ENCODE measurements around the gene GAS2L3. TPM values are rescaled to one million over a fixed set of nuclear protein-coding genes. Genes with fewer than 3 reads are reported as not detected.

Gene GAS2L3
- total and polyA plus RNA-seq, 2 experiments from 2014 or later = 6.1 to 9.8 TPM

- H3K36me3 ChIP-seq (ENCODE audit: low read depth) = no peaks in the 10 kb centered on the region
- no peaks in the 10 kb centered on the region for H3K9me3 ChIP-seq (ENCODE audit: low read depth)
- peak overlapping the region; percentile 92 for H2AFZ ChIP-seq
- 17% methylated on average over 15 of the region's 15 CpGs for WGBS, 2 experiments (ENCODE audit: low coverage in 1 of 2, low lambda C conversion rate in 2 of 2, missing lambda C conversion rate in 2 of 2)
- no peaks in the 10 kb centered on the region for H3K27me3 ChIP-seq (replicated peaks; ENCODE audit: insufficient read depth)
- in situ Hi-C loops (cut with MboI) = no loop called here
- H3K4me2 ChIP-seq (ENCODE audit: unreplicated experiment) = peak overlapping the region; percentile 90
- no peaks in the 10 kb centered on the region for H3K9me2 ChIP-seq (ENCODE audit: insufficient read depth)
- no peaks in the 10 kb centered on the region for H4K20me1 ChIP-seq (ENCODE audit: insufficient read depth)
- peak overlapping the region; percentile 88 for H3K4me3 ChIP-seq
- H3K4me1 ChIP-seq (ENCODE audit: insufficient read depth) = peaks cover 18% of the 10 kb centered on the region; the same call in 1 of the 2 replicates
- H3K9ac ChIP-seq = peak overlapping the region; percentile 82
- DNase-seq = peak; percentile 51
- TF ChIP-seq EZH2 (IDR thresholded peaks at IDR 0.05; ENCODE audit: insufficient read depth, poor library complexity, severe bottlenecking) = no peak
- H3K27ac ChIP-seq = no peak overlapping the region
- peaks cover 46% of the 10 kb centered on the region for H3K79me2 ChIP-seq (ENCODE audit: insufficient read depth)
- H3F3A ChIP-seq (ENCODE audit: insufficient read depth) = no peaks in the 10 kb centered on the region
Measured at GRCh38 chr12:100574187-100575074, 947 bp downstream of the GAS2L3 start.

GRCh38 chr12:100576331-100577036 lies 3.0 kb downstream of the GAS2L3 start:
- Histone ChIP-seq H3K79me2 (ENCODE audit: insufficient read depth) (peaks cover 66% of the 10 kb centered on the region), H3F3A (ENCODE audit: insufficient read depth) (no peaks in the 10 kb centered on the region), H4K20me1 (ENCODE audit: insufficient read depth) (no peaks in the 10 kb centered on the region), H3K4me1 (ENCODE audit: insufficient read depth) (peaks cover 18% of the 10 kb centered on the region; the same call in 1 of the 2 replicates), H3K9me3 (ENCODE audit: low read depth) (no peaks in the 10 kb centered on the region), H3K9ac (no peak overlapping the region), H3K27ac (0 out of 2 replicates have a peak overlapping the region, but pooled peaks have one; percentile 7), H3K36me3 (ENCODE audit: low read depth) (no peaks in the 10 kb centered on the region), H3K9me2 (ENCODE audit: insufficient read depth) (no peaks in the 10 kb centered on the region), H3K4me3 (no peak overlapping the region), H3K27me3 (replicated peaks; ENCODE audit: insufficient read depth) (no peaks in the 10 kb centered on the region), H2AFZ (no peak overlapping the region), H3K4me2 (ENCODE audit: unreplicated experiment) (peak overlapping the region; percentile 12)
- in situ Hi-C loops (cut with MboI) = no loop called here
- 33% methylated on average over 3 of the region's 3 CpGs for WGBS, 2 experiments (ENCODE audit: low coverage in 1 of 2, low lambda C conversion rate in 2 of 2, missing lambda C conversion rate in 2 of 2)
- TF ChIP-seq EZH2phosphoT487 (IDR thresholded peaks at IDR 0.05; ENCODE audit: insufficient read depth, low read depth) (no peak), EZH2 (IDR thresholded peaks at IDR 0.05; ENCODE audit: insufficient read depth, poor library complexity, severe bottlenecking) (no peak)
- peak; percentile 92 for DNase-seq

DNA sequence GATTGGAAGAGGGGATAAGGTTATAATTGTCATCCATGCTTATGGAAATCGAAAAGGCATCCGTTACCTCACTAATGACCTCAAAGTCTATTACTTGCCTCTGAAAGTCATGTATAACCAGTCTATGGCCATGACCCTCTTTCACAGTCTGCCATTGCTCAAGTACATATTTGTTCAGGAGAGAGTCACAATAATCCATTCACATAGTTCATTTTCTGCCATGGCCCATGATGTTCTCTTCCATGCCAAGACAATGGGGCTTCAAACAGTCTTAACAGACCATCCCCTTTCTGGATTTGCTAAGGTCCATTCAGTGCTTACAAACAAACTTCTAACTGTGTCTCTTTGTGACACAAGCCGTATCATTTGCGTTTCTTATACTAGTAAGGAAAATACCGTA lies 5.4 kb downstream of the GAS2L3 start:
- H3F3A ChIP-seq (ENCODE audit: insufficient read depth) = no peaks in the 10 kb centered on the region
- H3K4me2 ChIP-seq (ENCODE audit: unreplicated experiment) = no peak overlapping the region
- H3K9me3 ChIP-seq (ENCODE audit: low read depth) = no peaks in the 10 kb centered on the region
- peaks cover 15% of the 10 kb centered on the region; the same call in 1 of the 2 replicates for H3K4me1 ChIP-seq (ENCODE audit: insufficient read depth)
- no peaks in the 10 kb centered on the region for H3K27me3 ChIP-seq (replicated peaks; ENCODE audit: insufficient read depth)
- H3K27ac ChIP-seq = no peak overlapping the region
- DNase-seq = no peak
- 98 to 99% methylated on average over 5 of the region's 5 CpGs for WGBS, 2 experiments (ENCODE audit: low coverage in 1 of 2, low lambda C conversion rate in 2 of 2, missing lambda C conversion rate in 2 of 2)
- peaks cover 90% of the 10 kb centered on the region for H3K79me2 ChIP-seq (ENCODE audit: insufficient read depth)
- TF ChIP-seq EZH2phosphoT487 (IDR thresholded peaks at IDR 0.05; ENCODE audit: insufficient read depth, low read depth) = no peak
- no peak for TF ChIP-seq EZH2 (IDR thresholded peaks at IDR 0.05; ENCODE audit: insufficient read depth, poor library complexity, severe bottlenecking)
- no peak overlapping the region for H3K9ac ChIP-seq
- in situ Hi-C loops (cut with MboI) = no loop called here
- no peaks in the 10 kb centered on the region for H4K20me1 ChIP-seq (ENCODE audit: insufficient read depth)
- no peaks in the 10 kb centered on the region for H3K9me2 ChIP-seq (ENCODE audit: insufficient read depth)
- H2AFZ ChIP-seq = no peak overlapping the region
- no peaks in the 10 kb centered on the region for H3K36me3 ChIP-seq (ENCODE audit: low read depth)
- H3K4me3 ChIP-seq = no peak overlapping the region

DNA sequence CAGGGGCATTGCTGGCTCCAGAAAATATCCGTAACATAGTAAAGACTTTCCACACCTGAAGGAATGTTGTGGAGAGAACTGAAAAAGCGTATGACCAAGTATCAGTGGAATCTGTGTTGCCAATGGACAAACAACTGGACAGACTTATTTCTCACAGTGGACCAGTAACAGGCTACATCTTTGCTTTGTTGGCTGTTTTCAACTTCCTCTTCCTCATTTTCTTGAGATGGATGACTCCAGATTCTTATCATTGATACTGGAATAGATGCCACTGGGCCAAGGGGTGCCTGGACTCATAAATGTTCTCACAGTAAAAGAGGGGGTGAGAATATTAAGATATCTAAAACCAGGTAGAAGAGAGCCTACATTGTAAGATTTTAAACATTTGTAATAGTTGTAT lies 6.4 kb downstream of the GAS2L3 start:
- H3K4me2 ChIP-seq (ENCODE audit: unreplicated experiment) = no peak overlapping the region
- no peaks in the 10 kb centered on the region for H3F3A ChIP-seq (ENCODE audit: insufficient read depth)
- no peak overlapping the region for H3K27ac ChIP-seq
- H4K20me1 ChIP-seq (ENCODE audit: insufficient read depth) = no peaks in the 10 kb centered on the region
- no peaks in the 10 kb centered on the region for H3K36me3 ChIP-seq (ENCODE audit: low read depth)
- in situ Hi-C loops (cut with MboI) = no loop called here
- 95 to 100% methylated on average over 2 of the region's 2 CpGs for WGBS, 2 experiments (ENCODE audit: low coverage in 1 of 2, low lambda C conversion rate in 2 of 2, missing lambda C conversion rate in 2 of 2)
- H3K4me3 ChIP-seq = no peak overlapping the region
- no peak overlapping the region for H3K9ac ChIP-seq
- no peak for DNase-seq
- H3K4me1 ChIP-seq (ENCODE audit: insufficient read depth) = peaks cover 11% of the 10 kb centered on the region; the same call in 1 of the 2 replicates
- peaks cover 95% of the 10 kb centered on the region for H3K79me2 ChIP-seq (ENCODE audit: insufficient read depth)
- H3K9me3 ChIP-seq (ENCODE audit: low read depth) = no peaks in the 10 kb centered on the region
- TF ChIP-seq EZH2 (IDR thresholded peaks at IDR 0.05; ENCODE audit: insufficient read depth, poor library complexity, severe bottlenecking) = no peak
- no peak for TF ChIP-seq EZH2phosphoT487 (IDR thresholded peaks at IDR 0.05; ENCODE audit: insufficient read depth, low read depth)
- H3K9me2 ChIP-seq (ENCODE audit: insufficient read depth) = no peaks in the 10 kb centered on the region
- no peak overlapping the region for H2AFZ ChIP-seq
- no peaks in the 10 kb centered on the region for H3K27me3 ChIP-seq (replicated peaks; ENCODE audit: insufficient read depth)
